Measurements from ENCODE around the gene ZNF445.

- no peak for TF ChIP-seq TAF1 (IDR thresholded peaks at IDR 0.05; ENCODE audit: low read depth)
- TF ChIP-seq REST (IDR thresholded peaks at IDR 0.05; ENCODE audit: low read depth), result no peak
- TF ChIP-seq MAX (IDR thresholded peaks at IDR 0.05), result no peak
- TF ChIP-seq TEAD4 (IDR thresholded peaks at IDR 0.05), result no peak
- TF ChIP-seq EGR1 (IDR thresholded peaks at IDR 0.05), result no peak
- TF ChIP-seq YY1 (IDR thresholded peaks at IDR 0.05; ENCODE audit: low read depth), result no peak
Measured at GRCh38 chr3:44424758-44425157, 52.7 kb downstream of the ZNF445 start.
